ENCODE data around the gene NTF4. TPM values are rescaled to one million over a fixed set of nuclear protein-coding genes. Genes with fewer than 3 reads are reported as not detected.
A peak's percentile ranks its signal among the peaks of the same experiment; 100 is the strongest.
"Not testable (repeated sequence)": the region's sequence is repeated elsewhere in the genome, so short reads cannot be mapped to it uniquely, and the experiment has no call there.

Gene NTF4
- total and polyA plus RNA-seq, 2 donors from 2014 or later, result 0.28 TPM; not detected in 1

DNA sequence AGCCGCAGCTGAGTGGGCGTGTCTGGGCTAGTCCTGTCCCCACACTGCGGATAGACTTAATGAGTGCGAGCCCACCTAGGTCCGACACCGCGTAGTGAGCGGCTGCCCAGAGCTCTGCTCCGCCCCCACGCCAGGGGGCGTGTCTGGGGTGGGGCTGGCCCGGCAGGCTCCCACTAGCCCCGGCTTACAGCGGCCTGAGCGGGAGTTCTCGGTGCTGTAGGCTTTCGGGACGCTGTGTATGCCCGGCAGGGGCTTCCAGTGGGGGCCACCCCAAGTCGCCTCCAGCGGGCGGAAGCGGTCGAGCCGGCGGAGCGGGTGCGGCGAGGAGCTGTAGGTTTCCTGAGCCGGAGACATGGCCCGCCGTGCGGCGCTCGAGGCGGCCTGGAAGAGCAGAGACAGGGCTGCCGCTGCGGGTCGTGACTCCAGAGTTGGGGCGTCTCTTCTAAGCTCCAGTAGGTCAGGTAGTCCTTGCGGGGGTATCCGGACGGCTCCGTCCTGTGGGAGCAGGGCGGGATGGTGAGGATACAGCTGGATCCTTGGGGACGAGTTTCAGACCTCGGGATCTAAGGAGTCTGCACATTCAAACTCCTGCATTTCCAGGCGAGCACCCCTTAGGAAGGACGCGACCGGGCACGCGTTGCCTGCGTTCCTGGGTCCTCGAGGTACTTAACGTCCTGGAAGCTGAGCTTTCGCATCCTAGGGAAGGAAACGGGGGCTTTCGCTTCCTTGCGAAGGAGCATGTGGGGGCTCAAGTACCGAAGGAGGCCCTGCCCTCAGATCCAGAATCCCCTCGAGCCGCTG, 8.3 kb downstream of the NTF4 start:
- intact Hi-C loops (cut with DNase I), result no loop called here
- TF ChIP-seq, protein P1, sequence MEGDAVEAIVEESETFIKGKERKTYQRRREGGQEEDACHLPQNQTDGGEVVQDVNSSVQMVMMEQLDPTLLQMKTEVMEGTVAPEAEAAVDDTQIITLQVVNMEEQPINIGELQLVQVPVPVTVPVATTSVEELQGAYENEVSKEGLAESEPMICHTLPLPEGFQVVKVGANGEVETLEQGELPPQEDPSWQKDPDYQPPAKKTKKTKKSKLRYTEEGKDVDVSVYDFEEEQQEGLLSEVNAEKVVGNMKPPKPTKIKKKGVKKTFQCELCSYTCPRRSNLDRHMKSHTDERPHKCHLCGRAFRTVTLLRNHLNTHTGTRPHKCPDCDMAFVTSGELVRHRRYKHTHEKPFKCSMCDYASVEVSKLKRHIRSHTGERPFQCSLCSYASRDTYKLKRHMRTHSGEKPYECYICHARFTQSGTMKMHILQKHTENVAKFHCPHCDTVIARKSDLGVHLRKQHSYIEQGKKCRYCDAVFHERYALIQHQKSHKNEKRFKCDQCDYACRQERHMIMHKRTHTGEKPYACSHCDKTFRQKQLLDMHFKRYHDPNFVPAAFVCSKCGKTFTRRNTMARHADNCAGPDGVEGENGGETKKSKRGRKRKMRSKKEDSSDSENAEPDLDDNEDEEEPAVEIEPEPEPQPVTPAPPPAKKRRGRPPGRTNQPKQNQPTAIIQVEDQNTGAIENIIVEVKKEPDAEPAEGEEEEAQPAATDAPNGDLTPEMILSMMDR (IDR thresholded peaks at IDR 0.05; ENCODE audit: borderline replicate concordance, extremely low read depth, insufficient read depth), result peak; percentile 19
- peaks cover 0 to 4% (median 0%) of the 10 kb centered on the region in 3 donors for H3K4me1 ChIP-seq (ENCODE audit: control insufficient read depth in 2 of 3, insufficient read depth in 2 of 3, low read depth in 1 of 3, low read length in 3 of 3)
- no peak overlapping the region for H3K27ac ChIP-seq (ENCODE audit: low read depth in 2 of 2, low read length in 2 of 2)
- peak overlapping the region; percentile 11 to 60 (median 53) for H3K4me3 ChIP-seq (ENCODE audit: low read length in 3 of 3)
- H3K9ac ChIP-seq (ENCODE audit: low read length in 3 of 3), result peak overlapping the region in 2 of 3 donors; percentile 26 to 32
- DNase-seq (peak; percentile 67 to 85 (median 74)), FAIRE-seq (no peak)
- H3K9me3 ChIP-seq (ENCODE audit: control insufficient read depth in 2 of 3, insufficient read depth in 1 of 3, low read length in 3 of 3), result no peaks in the 10 kb centered on the region
- H3K36me3 ChIP-seq (ENCODE audit: control insufficient read depth in 2 of 3, insufficient read depth in 3 of 3, low read length in 3 of 3), result no peaks in the 10 kb centered on the region
- peaks cover 5% of the 10 kb centered on the region for H3K27me3 ChIP-seq (ENCODE audit: control insufficient read depth, insufficient read depth, low read length)

DNA sequence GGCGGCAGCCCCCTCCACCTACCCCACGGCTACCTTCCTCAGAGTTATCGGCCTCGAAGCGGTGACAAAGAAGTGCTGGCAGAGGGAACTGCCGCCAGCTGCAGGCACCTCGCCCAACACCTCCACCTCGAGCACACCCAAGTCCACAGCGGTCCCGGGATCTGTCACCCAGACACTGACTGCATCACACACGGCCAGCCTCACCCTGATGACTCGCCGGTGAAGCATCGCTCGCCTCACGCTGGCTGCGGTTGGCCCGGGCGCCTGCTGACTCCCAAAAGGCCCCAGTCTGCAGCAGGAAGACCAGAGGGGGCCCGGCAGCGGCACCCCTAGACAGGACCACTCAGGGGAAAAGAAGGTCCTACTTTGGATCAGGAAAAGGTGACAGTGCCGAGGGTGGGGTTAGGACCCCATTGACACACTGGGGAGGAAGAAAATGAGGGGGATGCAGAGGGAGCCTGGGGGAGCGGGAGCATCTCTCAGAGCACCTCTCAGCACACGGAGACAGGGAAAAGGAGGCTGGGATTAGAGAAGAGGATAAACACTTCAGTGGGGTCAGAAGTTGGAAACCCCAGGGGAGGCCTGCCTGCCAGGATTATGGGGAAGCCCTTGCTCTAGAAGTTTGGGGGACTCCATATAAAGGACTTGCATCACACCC, 14.1 kb downstream of the NTF4 start:
- DNase-seq; H3K4me1 ChIP-seq (ENCODE audit: control insufficient read depth in 2 of 3, insufficient read depth in 2 of 3, low read depth in 1 of 3, low read length in 3 of 3); intact Hi-C loops (cut with DNase I); H3K9me3 ChIP-seq (ENCODE audit: control insufficient read depth in 2 of 3, insufficient read depth in 1 of 3, low read length in 3 of 3); H3K36me3 ChIP-seq (ENCODE audit: control insufficient read depth in 2 of 3, insufficient read depth in 3 of 3, low read length in 3 of 3); FAIRE-seq; H3K4me3 ChIP-seq (ENCODE audit: low read length in 3 of 3); H3K27ac ChIP-seq (ENCODE audit: low read depth in 2 of 2, low read length in 2 of 2); H3K9ac ChIP-seq (ENCODE audit: low read length in 3 of 3); H3K27me3 ChIP-seq (ENCODE audit: control insufficient read depth, insufficient read depth, low read length): not testable (repeated sequence)

DNA sequence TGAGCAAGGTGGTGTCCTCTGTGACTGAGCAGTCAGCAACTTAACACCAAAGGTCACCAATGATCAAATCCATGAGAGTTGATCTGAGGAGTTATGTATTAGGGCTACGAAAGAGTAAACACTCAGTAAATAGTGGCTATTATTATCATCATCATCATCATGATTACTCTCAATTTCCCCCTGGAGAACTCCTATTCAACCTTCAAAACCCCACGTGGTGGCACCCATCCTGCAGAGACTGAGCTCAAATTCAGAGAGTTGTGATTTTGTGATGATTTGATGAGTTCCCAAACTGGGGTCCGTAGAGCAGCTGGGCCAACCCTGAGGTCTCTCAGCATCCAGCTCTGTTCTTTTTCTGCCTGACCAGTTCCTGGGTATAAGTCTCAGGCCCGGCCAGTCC, 14.8 kb downstream of the NTF4 start:
- FAIRE-seq; H3K36me3 ChIP-seq (ENCODE audit: control insufficient read depth in 2 of 3, insufficient read depth in 3 of 3, low read length in 3 of 3); H3K9me3 ChIP-seq (ENCODE audit: control insufficient read depth in 2 of 3, insufficient read depth in 1 of 3, low read length in 3 of 3): not testable (repeated sequence)

DNA sequence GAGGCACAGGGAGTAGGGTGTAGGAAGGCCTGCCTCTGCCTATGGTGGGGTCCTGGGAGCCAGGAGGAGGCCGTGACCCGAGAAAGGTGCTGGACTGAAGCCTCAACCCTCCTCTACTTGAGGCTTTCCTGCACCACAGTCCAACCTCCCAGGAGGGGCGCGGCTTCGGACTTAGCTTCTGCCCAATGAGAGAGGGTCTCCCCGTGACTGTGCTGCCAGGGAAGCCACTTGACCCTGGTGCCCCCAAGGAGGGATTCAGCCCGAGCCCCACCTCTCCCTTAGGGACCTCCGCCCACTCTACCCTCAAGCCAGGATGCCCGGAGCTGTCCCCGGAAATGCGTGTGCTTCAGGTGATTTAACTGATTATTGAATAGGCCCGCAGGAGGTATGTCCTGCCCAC, 15.6 kb downstream of the NTF4 start, which contains the start of gene CGB8:
Gene CGB8 (minus strand): TSS at position 101 of the 400 bp plus-strand sequence. CDS start 372 bp downstream, outside the sequence.
- H3K4me3 ChIP-seq (ENCODE audit: low read length in 3 of 3); H3K9me3 ChIP-seq (ENCODE audit: control insufficient read depth in 2 of 3, insufficient read depth in 1 of 3, low read length in 3 of 3); H3K27ac ChIP-seq (ENCODE audit: low read depth in 2 of 2, low read length in 2 of 2); FAIRE-seq; intact Hi-C loops (cut with DNase I); H3K36me3 ChIP-seq (ENCODE audit: control insufficient read depth in 2 of 3, insufficient read depth in 3 of 3, low read length in 3 of 3); H3K4me1 ChIP-seq (ENCODE audit: control insufficient read depth in 2 of 3, insufficient read depth in 2 of 3, low read depth in 1 of 3, low read length in 3 of 3); DNase-seq; H3K9ac ChIP-seq (ENCODE audit: low read length in 3 of 3); H3K27me3 ChIP-seq (ENCODE audit: control insufficient read depth, insufficient read depth, low read length): not testable (repeated sequence)

More for the DNA sequence above, 14.8 kb downstream of the NTF4 start:
- H3K9ac ChIP-seq (ENCODE audit: low read length in 3 of 3); H3K4me1 ChIP-seq (ENCODE audit: control insufficient read depth in 2 of 3, insufficient read depth in 2 of 3, low read depth in 1 of 3, low read length in 3 of 3); DNase-seq; H3K27me3 ChIP-seq (ENCODE audit: control insufficient read depth, insufficient read depth, low read length); H3K4me3 ChIP-seq (ENCODE audit: low read length in 3 of 3); H3K27ac ChIP-seq (ENCODE audit: low read depth in 2 of 2, low read length in 2 of 2); intact Hi-C loops (cut with DNase I): not testable (repeated sequence)

DNA sequence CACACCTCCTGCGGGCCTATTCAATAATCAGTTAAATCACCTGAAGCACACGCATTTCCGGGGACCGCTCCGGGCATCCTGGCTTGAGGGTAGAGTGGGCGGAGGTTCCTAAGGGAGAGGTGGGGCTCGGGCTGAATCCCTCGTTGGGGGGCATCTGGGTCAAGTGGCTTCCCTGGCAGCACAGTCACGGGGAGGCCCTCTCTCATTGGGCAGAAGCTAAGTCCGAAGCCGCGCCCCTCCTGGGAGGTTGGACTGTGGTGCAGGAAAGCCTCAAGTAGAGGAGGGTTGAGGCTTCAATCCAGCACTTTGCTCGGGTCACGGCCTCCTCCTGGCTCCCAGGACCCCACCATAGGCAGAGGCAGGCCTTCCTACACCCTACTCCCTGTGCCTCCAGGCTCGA, 21.1 kb downstream of the NTF4 start, which contains the start of gene CGB5:
Gene CGB5 (plus strand): TSS at position 301 of the 400 bp plus-strand sequence. CDS start 362 bp downstream, outside the sequence.
- H3K4me1 ChIP-seq (ENCODE audit: control insufficient read depth in 2 of 3, insufficient read depth in 2 of 3, low read depth in 1 of 3, low read length in 3 of 3); H3K27ac ChIP-seq (ENCODE audit: low read depth in 2 of 2, low read length in 2 of 2); FAIRE-seq; H3K9me3 ChIP-seq (ENCODE audit: control insufficient read depth in 2 of 3, insufficient read depth in 1 of 3, low read length in 3 of 3); intact Hi-C loops (cut with DNase I); H3K27me3 ChIP-seq (ENCODE audit: control insufficient read depth, insufficient read depth, low read length); H3K9ac ChIP-seq (ENCODE audit: low read length in 3 of 3); H3K4me3 ChIP-seq (ENCODE audit: low read length in 3 of 3); H3K36me3 ChIP-seq (ENCODE audit: control insufficient read depth in 2 of 3, insufficient read depth in 3 of 3, low read length in 3 of 3); DNase-seq: not testable (repeated sequence)

DNA sequence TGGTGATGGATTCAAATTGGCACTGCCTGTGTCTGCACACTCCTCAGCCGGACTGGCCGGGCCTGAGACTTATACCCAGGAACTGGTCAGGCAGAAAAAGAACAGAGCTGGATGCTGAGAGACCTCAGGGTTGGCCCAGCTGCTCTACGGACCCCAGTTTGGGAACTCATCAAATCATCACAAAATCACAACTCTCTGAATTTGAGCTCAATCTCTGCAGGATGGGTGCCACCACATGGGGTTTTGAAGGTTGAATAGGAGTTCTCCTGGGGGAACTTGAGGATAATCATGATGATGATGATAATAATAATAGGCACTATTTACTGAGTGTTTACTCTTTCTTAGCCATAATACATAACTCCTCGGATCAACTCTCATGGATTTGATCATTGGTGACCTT, 22.0 kb downstream of the NTF4 start:
- DNase-seq; H3K27me3 ChIP-seq (ENCODE audit: control insufficient read depth, insufficient read depth, low read length); H3K27ac ChIP-seq (ENCODE audit: low read depth in 2 of 2, low read length in 2 of 2); H3K36me3 ChIP-seq (ENCODE audit: control insufficient read depth in 2 of 3, insufficient read depth in 3 of 3, low read length in 3 of 3); H3K4me1 ChIP-seq (ENCODE audit: control insufficient read depth in 2 of 3, insufficient read depth in 2 of 3, low read depth in 1 of 3, low read length in 3 of 3); H3K4me3 ChIP-seq (ENCODE audit: low read length in 3 of 3); H3K9ac ChIP-seq (ENCODE audit: low read length in 3 of 3); H3K9me3 ChIP-seq (ENCODE audit: control insufficient read depth in 2 of 3, insufficient read depth in 1 of 3, low read length in 3 of 3); intact Hi-C loops (cut with DNase I); FAIRE-seq: not testable (repeated sequence)
